Fibroblast of skin of right biceps (primary cell): ENCODE measurements around the gene ARL2.

Experiments used
- DNase-seq: peaks from one replicate; pipeline ENCODE4 v3.0.0-alpha.2; 2013

ARL2 gene

GRCh38 chr11:65051398-65051858 is 37.5 kb downstream of the ARL2 start:
- no peak for DNase-seq

GRCh38 chr11:65053827-65054508 is 40.0 kb downstream of the ARL2 start:
- no peak for DNase-seq

GRCh38 chr11:65055538-65055937 is 41.6 kb downstream of the ARL2 start:
- no peak for DNase-seq

GRCh38 chr11:65056999-65057398 is 43.0 kb downstream of the ARL2 start:
- DNase-seq: no peak

GRCh38 chr11:65057526-65057925 is 43.6 kb downstream of the ARL2 start:
- no peak for DNase-seq

- DNase-seq: no peak
These were observed 44.1 kb downstream of the ARL2 start for GRCh38 chr11:65058012-65058411.

- no peak for DNase-seq
These were observed 44.6 kb downstream of the ARL2 start, which contains the start of gene NAALADL1 for GRCh38 chr11:65058419-65059054. Gene NAALADL1 (minus strand): TSS chr11:65058553. CDS start chr11:65058521, 32 bp downstream.

GRCh38 chr11:65059523-65059922 is 45.6 kb downstream of the ARL2 start:
- DNase-seq: no peak

GRCh38 chr11:65059959-65060824 is 46.2 kb downstream of the ARL2 start:
- no peak for DNase-seq

- DNase-seq: no peak
These were observed 47.0 kb downstream of the ARL2 start for GRCh38 chr11:65060913-65061408.

GRCh38 chr11:65063532-65063931 is 49.6 kb downstream of the ARL2 start:
- DNase-seq: no peak

- DNase-seq: no peak
These were observed 50.9 kb downstream of the ARL2 start for GRCh38 chr11:65064847-65065240.

- no peak for DNase-seq
These were observed 51.9 kb downstream of the ARL2 start for GRCh38 chr11:65065851-65066250.

GRCh38 chr11:65066315-65066714 is 52.4 kb downstream of the ARL2 start:
- DNase-seq: no peak

- no peak for DNase-seq
These were observed 52.9 kb downstream of the ARL2 start for GRCh38 chr11:65066805-65067291.

GRCh38 chr11:65067446-65067845 is 53.5 kb downstream of the ARL2 start:
- no peak for DNase-seq

- no peak for DNase-seq
These were observed 55.3 kb downstream of the ARL2 start for GRCh38 chr11:65069217-65069616.
